GM12865 (cell line): Measurements from ENCODE around the gene ABL1.

Experiments
- DNase-seq: peaks from one replicate; pipeline ENCODE4 v3.0.0; 2010; ENCODE audit warnings: low read depth
- H3K4me3 ChIP-seq: 2 replicates; pipeline ENCODE4 v1.5.1; 2011; ENCODE audit warnings: mild to moderate bottlenecking, low read depth, low read length, control low read depth
- TF ChIP-seq, protein P1 (sequence below): IDR thresholded peaks from 2 replicates; pipeline ENCODE4 v1.5.1; 2011; ENCODE audit warnings: low read length, control low read depth, low read depth, inconsistent platforms; ENCODE audit not compliant: insufficient read depth; ENCODE audit errors: missing control alignments

The ABL1 gene

DNA sequence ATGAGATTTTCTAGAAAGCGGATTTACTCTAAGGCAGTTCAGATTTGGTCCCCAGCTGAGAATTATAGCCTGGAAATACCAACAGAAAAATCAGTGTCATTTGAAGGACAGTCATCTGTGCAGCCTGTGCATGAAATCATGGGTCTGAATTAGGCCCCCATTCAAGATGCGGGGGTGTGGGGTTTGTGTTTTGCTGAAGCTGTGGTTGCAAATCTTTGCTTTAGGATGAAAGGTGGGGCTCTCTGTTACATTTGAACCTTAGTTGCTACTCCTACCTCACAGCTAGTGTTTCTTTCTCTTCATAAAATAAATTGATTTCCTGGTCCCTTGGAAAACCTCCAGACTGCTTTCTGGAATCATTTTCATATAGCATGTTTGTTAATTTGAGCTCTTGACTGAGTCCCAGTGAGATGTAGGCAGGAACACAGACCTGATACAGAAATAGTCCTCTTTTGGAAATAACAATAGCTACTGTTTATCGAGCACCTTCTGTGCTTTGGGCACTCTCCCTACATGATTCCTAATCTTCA is 4.8 kb upstream of the ABL1 start:
- no peak overlapping the region for H3K4me3 ChIP-seq
- DNase-seq: no peak
- TF ChIP-seq, protein P1, sequence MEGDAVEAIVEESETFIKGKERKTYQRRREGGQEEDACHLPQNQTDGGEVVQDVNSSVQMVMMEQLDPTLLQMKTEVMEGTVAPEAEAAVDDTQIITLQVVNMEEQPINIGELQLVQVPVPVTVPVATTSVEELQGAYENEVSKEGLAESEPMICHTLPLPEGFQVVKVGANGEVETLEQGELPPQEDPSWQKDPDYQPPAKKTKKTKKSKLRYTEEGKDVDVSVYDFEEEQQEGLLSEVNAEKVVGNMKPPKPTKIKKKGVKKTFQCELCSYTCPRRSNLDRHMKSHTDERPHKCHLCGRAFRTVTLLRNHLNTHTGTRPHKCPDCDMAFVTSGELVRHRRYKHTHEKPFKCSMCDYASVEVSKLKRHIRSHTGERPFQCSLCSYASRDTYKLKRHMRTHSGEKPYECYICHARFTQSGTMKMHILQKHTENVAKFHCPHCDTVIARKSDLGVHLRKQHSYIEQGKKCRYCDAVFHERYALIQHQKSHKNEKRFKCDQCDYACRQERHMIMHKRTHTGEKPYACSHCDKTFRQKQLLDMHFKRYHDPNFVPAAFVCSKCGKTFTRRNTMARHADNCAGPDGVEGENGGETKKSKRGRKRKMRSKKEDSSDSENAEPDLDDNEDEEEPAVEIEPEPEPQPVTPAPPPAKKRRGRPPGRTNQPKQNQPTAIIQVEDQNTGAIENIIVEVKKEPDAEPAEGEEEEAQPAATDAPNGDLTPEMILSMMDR: no peak

DNA sequence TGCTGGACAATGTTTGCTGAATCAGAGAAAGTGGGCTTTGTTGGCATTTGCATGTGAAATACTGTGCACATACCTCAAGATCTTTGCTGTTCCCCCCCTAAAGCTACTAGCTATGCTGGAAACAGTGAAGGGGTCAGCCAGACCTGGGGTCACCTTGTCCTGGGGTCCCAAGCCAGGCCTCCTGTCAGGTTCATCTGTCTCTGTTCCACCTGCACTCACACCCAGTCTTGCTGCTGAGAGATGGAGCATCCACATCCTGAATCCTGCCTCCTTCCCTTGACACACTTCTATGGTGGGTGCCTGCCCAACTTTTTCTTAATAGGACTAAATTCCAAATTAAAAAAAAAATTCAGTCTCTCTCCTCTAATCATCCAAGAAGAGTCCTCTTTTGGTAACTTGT is 4.0 kb upstream of the ABL1 start:
- no peak for DNase-seq
- no peak overlapping the region for H3K4me3 ChIP-seq
- TF ChIP-seq, protein P1: no peak

DNA sequence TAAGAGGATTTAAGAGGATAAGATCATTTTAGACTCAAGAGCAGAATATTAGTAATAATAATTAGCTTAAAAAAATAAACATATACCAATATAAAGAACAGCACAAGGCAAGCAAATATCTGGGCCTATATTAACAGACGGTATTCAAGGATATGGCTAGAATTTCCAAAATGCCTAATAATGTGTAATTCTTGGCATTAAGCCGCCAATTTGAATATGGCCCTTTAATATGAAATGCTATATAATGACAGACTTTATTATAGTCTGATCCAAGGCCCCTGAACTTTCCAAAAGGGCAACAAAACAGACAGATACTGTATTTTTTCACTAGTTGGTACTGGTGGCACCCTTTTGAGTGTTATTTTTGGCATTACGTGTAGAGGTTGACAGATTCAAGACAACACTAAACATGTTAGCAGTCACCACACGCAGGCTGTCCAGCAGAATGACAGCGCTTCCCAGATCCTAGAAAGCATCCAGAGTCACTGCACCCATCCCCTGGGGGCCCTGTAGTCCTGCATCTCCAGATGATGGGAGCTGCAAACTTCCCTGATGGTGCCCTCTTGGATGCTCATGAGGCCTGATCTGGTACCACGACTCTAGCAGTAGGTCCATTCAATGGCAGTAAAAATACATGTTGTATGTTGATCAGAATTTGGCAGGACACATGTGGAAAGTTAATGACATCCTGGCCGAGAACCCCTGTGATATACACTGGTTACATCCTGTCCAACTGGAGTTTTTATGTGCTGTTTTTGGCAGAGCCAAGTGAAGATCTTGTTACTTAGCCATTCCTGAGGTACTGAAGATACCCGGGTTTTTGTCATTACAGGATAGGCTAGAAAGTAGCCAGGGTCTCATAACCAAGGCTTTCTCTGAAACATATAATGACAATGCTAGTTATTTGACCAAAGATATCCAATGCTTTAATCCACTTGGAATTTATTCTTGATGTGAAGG is 1.7 kb upstream of the ABL1 start:
- TF ChIP-seq, protein P1: no peak
- no peak overlapping the region for H3K4me3 ChIP-seq
- DNase-seq: no peak

DNA sequence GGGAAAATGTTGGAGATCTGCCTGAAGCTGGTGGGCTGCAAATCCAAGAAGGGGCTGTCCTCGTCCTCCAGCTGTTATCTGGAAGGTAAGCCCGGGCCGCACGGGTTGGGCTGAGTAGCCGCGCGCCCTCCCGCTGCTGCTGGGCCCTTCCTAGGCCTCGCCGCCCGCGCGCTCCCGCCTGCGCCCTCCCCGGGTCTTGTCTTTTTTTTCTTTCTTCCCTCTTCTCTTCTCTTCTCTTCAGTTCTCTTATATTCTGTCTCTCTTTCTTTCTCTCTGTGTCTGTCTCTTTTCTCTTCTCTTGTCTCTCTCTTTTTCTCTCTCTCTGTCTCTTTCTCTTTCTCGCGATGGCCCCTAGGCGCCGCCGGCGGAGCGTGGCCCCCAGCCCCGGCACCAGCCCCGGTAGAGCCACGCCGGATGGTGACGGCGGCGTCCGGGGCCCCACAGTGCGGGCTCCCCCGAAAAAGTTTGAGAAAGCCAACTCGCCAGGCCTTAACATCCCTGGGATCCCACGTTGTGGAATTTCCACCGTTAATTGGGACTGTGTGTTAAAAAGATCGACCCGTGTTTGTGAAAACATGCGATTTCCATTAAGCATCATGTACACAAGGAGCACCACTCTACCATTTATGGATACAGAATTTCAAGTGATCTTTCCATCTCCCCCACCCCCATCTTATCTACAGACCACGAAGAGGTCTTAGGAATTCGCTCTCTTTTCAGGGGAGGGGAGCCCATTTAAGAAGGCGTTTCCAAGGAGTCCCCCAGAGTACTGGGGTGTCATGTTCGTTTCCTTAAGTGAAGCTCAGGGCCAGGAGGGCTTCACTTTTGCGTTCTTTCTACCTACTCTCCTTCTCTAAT is 616 bp downstream of the ABL1 start:
- TF ChIP-seq, protein P1: no peak
- H3K4me3 ChIP-seq: peak overlapping the region; percentile 72
- peak; percentile 49 for DNase-seq

DNA sequence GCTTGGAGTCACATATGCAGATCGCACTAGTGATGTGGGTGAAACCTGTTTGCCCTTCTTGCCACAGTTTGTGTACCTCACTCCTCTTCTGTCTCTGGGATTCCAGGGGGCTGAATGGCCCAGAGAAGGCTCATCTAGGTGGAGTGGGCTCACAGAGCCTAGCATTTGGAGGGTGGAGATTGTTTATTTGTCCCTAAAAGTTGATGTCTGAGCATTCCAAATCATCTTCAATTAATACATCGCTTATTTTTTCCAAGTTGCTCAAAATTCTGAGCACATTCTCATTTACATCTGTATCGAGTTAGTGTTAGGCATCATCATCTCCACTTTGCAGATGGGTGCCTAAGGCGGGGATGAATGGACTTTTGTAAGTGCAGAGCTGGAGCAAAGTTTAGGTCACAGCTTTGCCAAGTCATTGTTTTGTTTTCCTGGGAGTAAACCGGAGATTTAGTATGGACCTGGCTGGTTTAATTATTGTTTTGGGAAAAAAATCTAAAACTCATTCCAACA is 2.0 kb downstream of the ABL1 start:
- TF ChIP-seq, protein P1: no peak
- DNase-seq: no peak
- H3K4me3 ChIP-seq: no peak overlapping the region

DNA sequence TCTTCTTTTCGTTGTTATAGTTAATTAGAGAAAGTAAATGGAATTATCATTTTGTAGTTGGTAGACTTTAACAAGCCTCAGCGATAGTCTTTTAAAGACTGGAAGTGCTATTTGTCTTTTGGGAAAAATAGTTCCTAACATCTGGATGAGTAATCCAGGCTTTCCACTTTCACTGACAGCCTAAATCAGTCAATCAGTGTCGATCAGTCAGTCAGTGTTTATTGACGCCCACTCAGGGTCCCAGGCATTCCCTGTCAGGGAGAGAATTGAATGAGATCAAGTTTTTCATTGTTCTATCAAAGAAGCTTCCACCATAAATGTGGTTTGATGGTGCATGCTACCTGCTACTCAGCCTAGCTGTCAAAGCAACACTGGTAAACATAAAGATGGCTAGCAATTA is 2.6 kb downstream of the ABL1 start:
- H3K4me3 ChIP-seq: no peak overlapping the region
- no peak for DNase-seq
- TF ChIP-seq, protein P1: no peak
